Measurements from ENCODE around the gene KCNG2. TPM values are rescaled to one million over a fixed set of nuclear protein-coding genes. Genes with fewer than 3 reads are reported as not detected.

Gene KCNG2
- total and polyA plus RNA-seq, 2 experiments from 2014 or later: 0.15 TPM; not detected in 1

DNA sequence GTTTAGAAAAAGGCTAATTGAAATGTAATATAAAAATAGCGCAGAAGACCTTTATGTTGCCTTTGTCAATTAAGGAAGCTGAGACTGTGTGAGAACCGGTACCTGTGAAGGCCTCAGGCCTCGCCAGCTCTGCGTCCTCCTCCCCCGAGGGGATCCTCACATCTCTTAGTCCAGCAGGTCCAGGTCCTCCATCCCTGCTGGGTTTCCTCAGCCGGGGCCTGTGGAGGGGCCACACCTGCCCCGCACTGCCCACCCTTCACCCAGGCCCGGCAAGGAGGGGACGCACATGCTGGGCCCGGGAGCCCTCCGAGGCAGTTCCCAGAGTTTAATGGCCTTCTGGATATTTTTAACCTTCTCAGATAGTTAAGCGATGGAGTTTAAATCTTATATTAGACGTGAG lies 3.5 kb downstream of the KCNG2 start:
- H3K27me3 ChIP-seq: peaks cover 66% of the 10 kb centered on the region
- H3K4me3 ChIP-seq: no peak overlapping the region
- H3K9me3 ChIP-seq (ENCODE audit: low read depth): no peaks in the 10 kb centered on the region
- no peak overlapping the region for H3K27ac ChIP-seq
- H3K4me1 ChIP-seq (ENCODE audit: low read depth): peaks cover 3% of the 10 kb centered on the region
- no peak for DNase-seq (ENCODE audit: low read depth in 1 of 2, low spot score in 1 of 2)
- no peaks in the 10 kb centered on the region for H3K36me3 ChIP-seq
- TF ChIP-seq, protein P1, sequence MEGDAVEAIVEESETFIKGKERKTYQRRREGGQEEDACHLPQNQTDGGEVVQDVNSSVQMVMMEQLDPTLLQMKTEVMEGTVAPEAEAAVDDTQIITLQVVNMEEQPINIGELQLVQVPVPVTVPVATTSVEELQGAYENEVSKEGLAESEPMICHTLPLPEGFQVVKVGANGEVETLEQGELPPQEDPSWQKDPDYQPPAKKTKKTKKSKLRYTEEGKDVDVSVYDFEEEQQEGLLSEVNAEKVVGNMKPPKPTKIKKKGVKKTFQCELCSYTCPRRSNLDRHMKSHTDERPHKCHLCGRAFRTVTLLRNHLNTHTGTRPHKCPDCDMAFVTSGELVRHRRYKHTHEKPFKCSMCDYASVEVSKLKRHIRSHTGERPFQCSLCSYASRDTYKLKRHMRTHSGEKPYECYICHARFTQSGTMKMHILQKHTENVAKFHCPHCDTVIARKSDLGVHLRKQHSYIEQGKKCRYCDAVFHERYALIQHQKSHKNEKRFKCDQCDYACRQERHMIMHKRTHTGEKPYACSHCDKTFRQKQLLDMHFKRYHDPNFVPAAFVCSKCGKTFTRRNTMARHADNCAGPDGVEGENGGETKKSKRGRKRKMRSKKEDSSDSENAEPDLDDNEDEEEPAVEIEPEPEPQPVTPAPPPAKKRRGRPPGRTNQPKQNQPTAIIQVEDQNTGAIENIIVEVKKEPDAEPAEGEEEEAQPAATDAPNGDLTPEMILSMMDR (IDR thresholded peaks at IDR 0.05; ENCODE audit: low read depth, low read length): no peak

DNA sequence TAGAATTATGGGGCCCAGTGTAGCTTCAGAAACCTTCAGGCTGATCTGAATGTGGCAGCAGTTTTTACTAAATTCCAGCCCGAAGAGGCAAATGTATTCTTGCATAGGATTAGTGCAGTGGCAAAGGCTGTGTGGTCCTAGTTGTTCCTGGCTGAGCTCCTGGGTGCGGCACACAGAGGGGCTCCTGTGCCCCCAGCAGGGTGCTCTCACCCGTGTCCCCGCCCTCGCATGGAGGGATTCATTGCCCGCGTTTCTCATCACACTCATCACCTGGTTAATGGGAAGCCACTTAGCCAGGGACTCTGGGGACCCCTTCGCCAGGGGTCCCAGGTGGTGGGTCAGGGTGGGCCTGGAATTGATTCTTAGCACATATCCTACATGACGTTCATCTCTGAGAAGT lies 3.9 kb downstream of the KCNG2 start:
- no peaks in the 10 kb centered on the region for H3K36me3 ChIP-seq
- no peaks in the 10 kb centered on the region for H3K9me3 ChIP-seq (ENCODE audit: low read depth)
- peaks cover 62% of the 10 kb centered on the region for H3K27me3 ChIP-seq
- no peak overlapping the region for H3K27ac ChIP-seq
- no peak overlapping the region for H3K4me3 ChIP-seq
- H3K4me1 ChIP-seq (ENCODE audit: low read depth): peaks cover 3% of the 10 kb centered on the region
- TF ChIP-seq, protein P1 (IDR thresholded peaks at IDR 0.05; ENCODE audit: low read depth, low read length): no peak
- DNase-seq (ENCODE audit: low read depth in 1 of 2, low spot score in 1 of 2): no peak

DNA sequence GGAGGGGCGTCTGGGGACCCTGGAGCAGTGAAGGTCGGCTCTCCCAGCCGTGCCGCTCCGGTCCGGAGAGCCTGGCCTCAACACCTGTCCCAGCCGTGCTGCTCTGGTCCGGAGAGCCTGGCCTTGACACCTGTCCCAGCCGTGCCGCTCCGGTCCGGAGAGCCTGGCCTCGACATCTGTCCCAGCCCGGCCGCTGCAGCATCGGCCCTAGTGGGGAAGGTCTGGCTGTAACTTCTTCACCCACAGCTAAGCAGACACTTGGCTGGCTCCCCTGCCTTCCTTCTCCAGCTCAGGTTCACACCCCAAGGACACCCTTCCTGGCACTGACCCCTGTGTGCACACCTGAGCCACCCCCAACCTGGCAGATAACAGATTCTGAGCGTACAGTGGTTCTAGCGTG lies 4.6 kb downstream of the KCNG2 start:
- H3K27me3 ChIP-seq: peaks cover 55% of the 10 kb centered on the region
- H3K4me3 ChIP-seq: no peak overlapping the region
- TF ChIP-seq, protein P1 (IDR thresholded peaks at IDR 0.05; ENCODE audit: low read depth, low read length): no peak

DNA sequence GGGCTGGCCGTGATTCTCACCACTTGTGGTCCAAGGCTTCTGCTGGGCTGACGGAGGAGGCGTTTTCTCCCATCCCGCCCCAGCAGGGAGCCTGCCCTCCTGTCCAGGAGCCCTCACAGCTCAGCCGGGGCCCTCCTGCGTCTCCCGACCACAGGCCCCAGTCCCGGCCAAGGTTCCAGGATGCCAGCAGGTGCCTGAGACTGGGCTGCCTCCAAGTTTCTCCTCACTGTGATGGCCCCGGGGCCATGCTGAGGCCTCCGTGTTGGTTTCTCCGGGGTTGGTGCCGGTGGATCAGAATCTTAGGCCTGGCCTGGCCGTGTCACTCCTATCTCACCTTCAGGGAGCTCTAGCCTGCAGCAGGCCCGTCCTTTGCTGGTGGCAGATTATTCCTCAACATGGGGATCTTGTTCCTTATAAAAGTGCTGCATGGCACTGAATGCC lies 5.9 kb downstream of the KCNG2 start:
- Histone ChIP-seq H3K27me3 (peaks cover 42% of the 10 kb centered on the region), H3K4me3 (no peak overlapping the region), H3K27ac (no peak overlapping the region), H3K4me1 (ENCODE audit: low read depth) (no peaks in the 10 kb centered on the region), H3K9me3 (ENCODE audit: low read depth) (no peaks in the 10 kb centered on the region), H3K36me3 (no peaks in the 10 kb centered on the region)
- no peak for DNase-seq (ENCODE audit: low read depth in 1 of 2, low spot score in 1 of 2)
- TF ChIP-seq, protein P1 (IDR thresholded peaks at IDR 0.05; ENCODE audit: low read depth, low read length): no peak

More for the DNA sequence above, 4.6 kb downstream of the KCNG2 start:
- Histone ChIP-seq H3K4me1 (ENCODE audit: low read depth) (peaks cover 3% of the 10 kb centered on the region), H3K9me3 (ENCODE audit: low read depth) (no peaks in the 10 kb centered on the region), H3K27ac (no peak overlapping the region), H3K36me3 (no peaks in the 10 kb centered on the region)
- DNase-seq (ENCODE audit: low read depth in 1 of 2, low spot score in 1 of 2): no peak

DNA sequence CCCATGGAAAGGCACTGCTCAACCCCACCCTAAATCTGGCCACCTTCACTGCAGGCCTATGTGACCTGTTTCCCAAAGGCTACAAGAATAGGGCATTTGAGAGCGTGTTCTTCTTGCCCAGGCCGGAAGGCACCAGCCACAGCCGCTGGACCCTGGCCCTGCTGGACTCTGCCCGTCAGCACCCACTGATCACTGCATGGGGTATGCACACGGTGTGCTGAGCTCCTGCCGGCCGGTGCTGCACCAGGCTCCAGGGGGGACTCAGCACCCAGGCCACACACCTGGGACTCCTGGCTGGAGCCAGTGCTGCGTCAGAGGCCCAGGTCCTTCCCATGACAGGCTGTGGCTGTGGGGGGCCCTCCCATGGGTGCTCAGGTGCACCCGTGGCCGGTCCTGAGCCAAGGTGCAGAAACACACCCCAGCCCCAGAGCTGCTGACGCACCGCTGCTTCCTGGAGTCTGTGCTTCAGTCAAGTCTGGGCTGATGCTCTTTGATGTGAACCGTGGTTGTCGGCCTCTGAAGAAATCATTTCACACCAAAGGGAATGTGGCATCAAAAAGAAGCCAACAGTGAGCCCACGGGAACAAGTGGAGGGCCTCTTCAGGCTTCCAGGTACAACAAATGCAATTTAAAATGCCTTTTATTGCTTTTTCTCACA lies 6.5 kb downstream of the KCNG2 start:
- H3K4me3 ChIP-seq: no peak overlapping the region
- H3K27ac ChIP-seq: no peak overlapping the region
- H3K9me3 ChIP-seq (ENCODE audit: low read depth): no peaks in the 10 kb centered on the region
- TF ChIP-seq, protein P1 (IDR thresholded peaks at IDR 0.05; ENCODE audit: low read depth, low read length): no peak
- peaks cover 36% of the 10 kb centered on the region for H3K27me3 ChIP-seq
- H3K4me1 ChIP-seq (ENCODE audit: low read depth): no peaks in the 10 kb centered on the region
- H3K36me3 ChIP-seq: no peaks in the 10 kb centered on the region
- DNase-seq (ENCODE audit: low read depth in 1 of 2, low spot score in 1 of 2): no peak
